ENCODE data around the gene RNF13.
"Not testable (repeated sequence)": the region's sequence is repeated elsewhere in the genome, so short reads cannot be mapped to it uniquely, and the experiment has no call there.

Gene RNF13

GRCh38 chr3:149936812-149937230 lies 123.8 kb downstream of the RNF13 start:
- TF ChIP-seq CTCF (IDR thresholded peaks at IDR 0.05; ENCODE audit: low read depth, low read length), result peak; percentile 80
- peak; percentile 18 for DNase-seq (ENCODE audit: extremely low read depth, low read depth)

GRCh38 chr3:149938392-149939055 lies 125.5 kb downstream of the RNF13 start:
- DNase-seq (ENCODE audit: extremely low read depth, low read depth), result not testable (repeated sequence)

- TF ChIP-seq CTCF (IDR thresholded peaks at IDR 0.05; ENCODE audit: low read depth, low read length), result no peak
- no peak for DNase-seq (ENCODE audit: extremely low read depth, low read depth)
Measured at GRCh38 chr3:149941186-149941585, 128.2 kb downstream of the RNF13 start.

- DNase-seq (ENCODE audit: extremely low read depth, low read depth), result no peak
- TF ChIP-seq CTCF (IDR thresholded peaks at IDR 0.05; ENCODE audit: low read depth, low read length), result no peak
Measured at GRCh38 chr3:149941946-149942345, 128.9 kb downstream of the RNF13 start.

- DNase-seq (ENCODE audit: extremely low read depth, low read depth), result no peak
- no peak for TF ChIP-seq CTCF (IDR thresholded peaks at IDR 0.05; ENCODE audit: low read depth, low read length)
Measured at GRCh38 chr3:149942409-149942808, 129.4 kb downstream of the RNF13 start.

GRCh38 chr3:149943966-149944365 lies 131.0 kb downstream of the RNF13 start:
- not testable (repeated sequence) for DNase-seq (ENCODE audit: extremely low read depth, low read depth)

- no peak for DNase-seq (ENCODE audit: extremely low read depth, low read depth)
Measured at GRCh38 chr3:149947231-149947630, 134.2 kb downstream of the RNF13 start.

GRCh38 chr3:149949181-149949580 lies 136.2 kb downstream of the RNF13 start:
- no peak for TF ChIP-seq CTCF (IDR thresholded peaks at IDR 0.05; ENCODE audit: low read depth, low read length)
- no peak for DNase-seq (ENCODE audit: extremely low read depth, low read depth)

More at GRCh38 chr3:149947231-149947630, 134.2 kb downstream of the RNF13 start:
- no peak for TF ChIP-seq CTCF (IDR thresholded peaks at IDR 0.05; ENCODE audit: low read depth, low read length)

Data from AG09319 (cell line).